Gastroesophageal sphincter (tissue), 3 donors: ENCODE measurements around the gene C3AR1.
A peak's percentile ranks its signal among the peaks of the same experiment; 100 is the strongest.

Source experiments
- EP300 ChIP-seq: sonication (generic); formaldehyde crosslinking; IDR thresholded peaks from one replicate; pipeline ENCODE4 v1.6.1; 2017; ENCODE audit warnings: antibody characterized with exemption, mild to moderate bottlenecking
- POLR2A ChIP-seq, 2 donors: fragments of 450-650 bp; IDR thresholded peaks; one replicate each; pipeline ENCODE4 v1.6.1; 2017; ENCODE audit warnings: antibody characterized with exemption in 2 of 2, mild to moderate bottlenecking in 2 of 2, moderate library complexity in 1 of 2
- TF ChIP-seq, protein P1 (sequence below), 4 experiments: fragments of 200-600 bp in 2 of 4; fragments of 450-650 bp in 2 of 4; sonication (generic) in 1 of 4; IDR thresholded peaks; one replicate each; pipeline ENCODE4 v1.5.1; 2017 to 2019; ENCODE audit warnings: antibody characterized with exemption in 4 of 4, mild to moderate bottlenecking in 2 of 4, moderate library complexity in 2 of 4

DNA sequence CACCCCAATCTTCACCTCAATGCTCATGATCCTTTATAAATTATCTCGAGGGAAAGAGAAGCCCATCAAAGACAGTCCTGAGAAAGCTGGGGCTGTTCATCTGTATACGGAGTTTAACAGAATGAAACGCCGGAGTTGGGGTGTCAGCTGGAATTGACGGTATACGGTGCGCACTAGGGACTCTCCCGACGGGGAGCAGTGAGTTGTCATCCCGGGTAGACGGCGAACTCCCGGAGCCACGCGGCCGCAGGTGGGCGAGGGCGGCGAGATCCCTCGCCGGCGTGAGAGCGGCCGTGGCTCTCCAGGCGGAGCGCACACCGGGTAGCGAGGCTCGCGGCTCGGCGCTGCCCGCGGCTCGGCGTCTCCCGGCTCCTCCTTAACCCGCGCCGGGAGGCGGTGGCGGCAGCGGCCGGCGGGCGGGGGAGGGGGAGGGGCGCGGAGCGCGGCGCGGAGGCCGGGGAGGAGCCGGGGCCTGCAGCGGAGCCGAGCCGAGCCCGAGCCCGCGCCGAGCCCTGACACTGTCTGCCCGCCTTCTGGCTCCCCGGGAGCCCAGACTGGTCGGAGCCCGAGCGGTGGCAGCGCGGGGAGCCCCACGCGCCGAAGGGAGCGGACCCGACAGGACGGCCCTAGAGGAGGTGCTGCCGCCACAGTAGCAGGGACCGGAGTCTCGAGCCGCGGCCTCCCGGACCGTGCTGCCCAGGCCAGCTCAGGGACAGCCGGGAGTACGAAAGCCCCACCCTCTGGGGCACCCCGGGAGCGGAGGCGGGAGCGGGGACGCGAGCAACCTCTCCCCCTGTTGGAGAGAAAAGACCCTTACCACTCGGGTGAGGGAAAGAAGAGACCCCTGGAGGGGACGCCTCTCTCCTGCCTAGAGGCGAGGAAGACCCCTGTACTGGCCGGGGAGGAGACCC lies 33.7 kb downstream of the C3AR1 start, which contains the start of gene FOXJ2:
- TF ChIP-seq EP300 (no peak), POLR2A (IDR thresholded peaks at IDR 0.05) (peak; percentile 85 to 89)
- TF ChIP-seq, protein P1, sequence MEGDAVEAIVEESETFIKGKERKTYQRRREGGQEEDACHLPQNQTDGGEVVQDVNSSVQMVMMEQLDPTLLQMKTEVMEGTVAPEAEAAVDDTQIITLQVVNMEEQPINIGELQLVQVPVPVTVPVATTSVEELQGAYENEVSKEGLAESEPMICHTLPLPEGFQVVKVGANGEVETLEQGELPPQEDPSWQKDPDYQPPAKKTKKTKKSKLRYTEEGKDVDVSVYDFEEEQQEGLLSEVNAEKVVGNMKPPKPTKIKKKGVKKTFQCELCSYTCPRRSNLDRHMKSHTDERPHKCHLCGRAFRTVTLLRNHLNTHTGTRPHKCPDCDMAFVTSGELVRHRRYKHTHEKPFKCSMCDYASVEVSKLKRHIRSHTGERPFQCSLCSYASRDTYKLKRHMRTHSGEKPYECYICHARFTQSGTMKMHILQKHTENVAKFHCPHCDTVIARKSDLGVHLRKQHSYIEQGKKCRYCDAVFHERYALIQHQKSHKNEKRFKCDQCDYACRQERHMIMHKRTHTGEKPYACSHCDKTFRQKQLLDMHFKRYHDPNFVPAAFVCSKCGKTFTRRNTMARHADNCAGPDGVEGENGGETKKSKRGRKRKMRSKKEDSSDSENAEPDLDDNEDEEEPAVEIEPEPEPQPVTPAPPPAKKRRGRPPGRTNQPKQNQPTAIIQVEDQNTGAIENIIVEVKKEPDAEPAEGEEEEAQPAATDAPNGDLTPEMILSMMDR (IDR thresholded peaks at IDR 0.05): no peak
